Activated CD4-positive, CD25-positive, alpha-beta regulatory T cell treated with anti-CD3 and anti-CD28 coated beads, Interleukin-2, amount 50 U/mL, for 24 hours (primary cell): ENCODE measurements around the gene COL23A1.

Experiments used
- ATAC-seq, 2 donors: fragments of 150-1000 bp; cut with Tn5 transposase; one replicate each; pipeline ENCODE4 v1.10.0; 2021; ENCODE audit warnings: mild to moderate bottlenecking in 1 of 2, moderate library complexity in 1 of 2

COL23A1 gene

GRCh38 chr5:178454821-178455479, 135.2 kb downstream of the COL23A1 start:
- ATAC-seq = no peak

- ATAC-seq = no peak
Observed at GRCh38 chr5:178454303-178454702, 135.9 kb downstream of the COL23A1 start.

GRCh38 chr5:178453224-178453623, 137.0 kb downstream of the COL23A1 start:
- no peak for ATAC-seq

DNA sequence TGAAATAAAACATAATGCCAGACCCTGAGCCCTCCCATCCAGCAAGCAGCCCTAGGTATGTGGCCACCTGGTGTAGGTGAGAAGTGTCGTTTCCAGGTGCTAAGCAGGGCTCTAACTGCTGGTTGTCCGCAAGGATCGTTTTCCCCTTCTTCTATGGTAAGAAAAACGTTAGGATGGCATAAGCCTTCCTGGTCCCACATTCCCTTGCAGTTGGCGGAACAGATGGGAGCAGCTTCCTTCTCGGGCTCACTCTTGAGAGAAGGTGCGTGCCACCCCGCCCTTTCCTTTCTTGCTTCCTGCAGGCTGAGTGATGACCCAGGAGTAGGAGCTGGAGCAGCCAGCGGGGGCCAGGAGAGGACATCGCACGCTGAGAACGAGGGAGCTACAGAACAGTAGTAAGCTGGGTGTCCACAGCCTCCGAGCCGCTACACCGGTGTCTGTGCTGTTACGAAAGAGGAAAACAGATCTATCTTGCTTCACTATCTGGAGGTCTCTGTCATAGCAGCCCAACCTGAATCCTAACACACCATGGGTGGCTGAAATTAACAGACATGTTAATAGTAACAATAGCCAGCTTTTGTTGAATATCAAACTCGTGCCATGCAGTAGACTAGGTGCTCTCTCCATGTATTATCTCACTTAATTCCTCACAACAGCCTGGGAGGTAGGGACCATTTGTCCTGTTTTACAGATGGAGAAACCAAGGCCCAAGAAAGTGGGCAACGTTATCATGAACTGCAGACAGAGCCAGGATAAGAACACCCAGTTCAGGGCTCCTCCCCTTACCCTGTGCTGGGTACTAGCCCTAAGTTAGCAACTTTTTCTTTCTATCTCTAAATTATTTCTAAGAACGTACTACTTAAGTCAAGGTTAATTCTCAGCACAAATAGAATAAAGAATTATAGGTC, 139.8 kb downstream of the COL23A1 start:
- ATAC-seq = no peak

GRCh38 chr5:178449163-178450070, 140.8 kb downstream of the COL23A1 start:
- ATAC-seq = no peak

GRCh38 chr5:178445534-178445933, 144.7 kb downstream of the COL23A1 start:
- ATAC-seq = no peak

GRCh38 chr5:178442405-178443257, 147.6 kb downstream of the COL23A1 start:
- ATAC-seq = no peak

GRCh38 chr5:178441486-178442270, 148.5 kb downstream of the COL23A1 start:
- ATAC-seq = no peak

GRCh38 chr5:178440181-178440580, 150.0 kb downstream of the COL23A1 start:
- no peak for ATAC-seq

- ATAC-seq = no peak
Observed at GRCh38 chr5:178439493-178440180, 150.6 kb downstream of the COL23A1 start.

DNA sequence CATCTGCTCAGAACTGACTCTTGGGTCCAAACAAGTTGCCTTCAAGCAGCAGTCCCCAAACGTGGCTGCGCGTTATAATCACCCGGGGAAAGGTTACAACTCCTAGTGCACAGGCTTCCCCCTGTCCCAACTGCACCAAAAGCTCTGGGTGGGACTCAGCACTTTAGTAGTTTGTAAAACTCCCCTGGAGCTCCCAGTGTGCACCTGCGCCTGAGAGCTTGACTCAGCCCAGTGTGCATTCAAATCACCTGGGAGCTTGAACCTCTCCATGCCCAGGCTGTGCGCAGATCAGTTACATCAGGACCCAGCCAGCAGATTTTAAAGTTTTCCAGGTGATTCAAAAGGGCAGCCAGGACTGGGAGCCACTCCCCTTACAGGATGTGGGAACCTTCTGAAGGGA, 151.4 kb downstream of the COL23A1 start:
- ATAC-seq = no peak

DNA sequence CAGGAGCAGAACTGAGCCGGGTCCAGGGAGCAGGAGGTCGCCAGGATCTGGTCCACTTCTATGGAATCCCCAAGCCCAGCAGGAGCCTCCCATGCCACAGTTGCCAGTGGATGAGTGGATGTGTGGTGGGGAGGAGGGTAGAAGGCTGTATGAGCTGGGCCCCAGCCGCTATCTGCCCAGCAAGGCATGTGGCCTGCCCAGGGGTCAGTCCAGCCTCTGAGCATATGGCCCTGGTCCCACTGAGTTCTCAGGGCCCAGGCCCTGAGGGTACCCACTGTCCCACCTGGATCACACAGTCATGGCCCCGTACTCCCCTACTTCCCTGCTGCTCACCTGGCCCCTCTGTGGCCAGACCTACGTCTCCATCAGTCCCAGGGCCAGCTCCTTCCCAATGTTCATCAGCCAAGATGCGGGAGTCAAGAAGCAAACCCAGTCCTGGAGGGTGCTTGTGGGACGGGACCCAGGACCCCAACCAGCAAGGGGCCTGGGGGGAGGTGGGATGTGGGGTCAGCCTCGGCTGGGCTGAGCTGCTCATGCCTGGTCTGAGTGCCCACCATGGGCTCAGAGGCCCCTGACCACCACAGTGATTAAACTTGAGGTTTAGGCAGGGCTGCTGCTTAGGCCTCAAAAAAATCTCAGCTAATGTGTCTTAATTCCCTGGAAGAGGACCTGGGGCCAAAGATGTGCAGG, 152.7 kb downstream of the COL23A1 start:
- ATAC-seq = no peak

DNA sequence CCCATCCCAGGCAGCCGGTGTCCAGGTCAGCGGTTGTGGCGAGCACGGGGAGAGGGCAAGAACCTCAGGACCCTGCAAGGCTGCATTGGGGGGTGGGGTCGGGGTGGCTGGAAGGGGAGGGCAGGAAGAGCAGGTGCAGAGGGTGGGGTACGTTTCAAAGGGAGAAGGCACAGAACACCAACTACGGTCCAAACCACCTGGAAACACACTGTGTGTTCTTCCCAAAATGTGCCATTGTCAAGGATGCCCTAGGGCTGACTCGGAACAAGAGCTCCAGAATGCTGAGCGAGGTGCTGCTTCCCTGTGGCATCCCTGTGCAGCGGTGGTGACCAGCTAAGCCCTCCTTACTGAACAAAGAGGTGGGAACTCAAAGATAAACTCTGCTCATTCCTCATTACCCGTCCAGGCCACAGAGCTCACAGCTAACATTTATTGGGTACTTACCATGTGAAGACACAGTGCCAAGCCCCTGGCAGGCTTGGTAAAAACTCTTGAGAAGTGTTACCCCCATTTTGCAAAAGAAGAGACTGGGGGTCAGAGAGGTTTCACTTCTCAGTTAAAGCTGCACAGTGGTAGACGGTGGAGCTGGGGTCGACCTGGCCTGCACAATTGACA, 153.8 kb downstream of the COL23A1 start:
- no peak for ATAC-seq

- ATAC-seq = no peak
Observed at GRCh38 chr5:178435321-178436238, 154.6 kb downstream of the COL23A1 start.

- no peak for ATAC-seq
Observed at GRCh38 chr5:178434851-178435250, 155.3 kb downstream of the COL23A1 start.

DNA sequence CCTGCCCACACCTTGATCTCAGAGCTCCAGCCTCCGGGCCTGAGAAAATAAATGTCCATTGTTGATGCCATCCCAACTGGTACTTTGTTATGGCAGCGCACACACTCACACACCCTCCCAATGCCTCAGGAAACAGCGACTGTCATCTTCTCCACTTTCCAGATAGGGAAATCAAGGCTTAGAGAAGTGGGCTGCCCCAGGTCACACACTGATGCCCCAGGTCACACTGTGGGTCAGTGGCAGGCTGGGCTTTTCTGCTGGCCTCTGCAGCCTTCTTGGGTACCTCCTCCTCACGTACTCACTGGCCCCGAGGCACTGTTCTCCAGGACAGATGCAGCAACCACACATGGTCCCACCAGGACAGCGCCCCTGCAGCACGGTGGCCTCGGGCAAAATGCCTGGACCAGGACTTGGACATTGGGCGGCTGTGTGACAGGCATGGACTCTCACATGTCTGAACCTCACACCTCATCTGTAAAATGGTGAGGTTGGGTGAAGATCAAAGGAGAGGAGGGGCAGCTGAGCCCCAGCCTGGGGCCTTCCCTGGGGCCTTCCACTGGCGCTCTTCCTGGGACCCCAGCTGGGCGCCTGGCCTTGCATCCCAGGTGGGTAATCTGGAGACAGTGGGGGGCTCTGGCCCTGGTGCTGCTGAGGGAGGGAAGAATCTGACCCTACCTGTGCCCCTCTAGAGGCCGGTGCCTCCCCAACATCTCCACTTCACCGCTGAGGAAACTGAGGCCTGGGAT, 156.0 kb downstream of the COL23A1 start:
- no peak for ATAC-seq

DNA sequence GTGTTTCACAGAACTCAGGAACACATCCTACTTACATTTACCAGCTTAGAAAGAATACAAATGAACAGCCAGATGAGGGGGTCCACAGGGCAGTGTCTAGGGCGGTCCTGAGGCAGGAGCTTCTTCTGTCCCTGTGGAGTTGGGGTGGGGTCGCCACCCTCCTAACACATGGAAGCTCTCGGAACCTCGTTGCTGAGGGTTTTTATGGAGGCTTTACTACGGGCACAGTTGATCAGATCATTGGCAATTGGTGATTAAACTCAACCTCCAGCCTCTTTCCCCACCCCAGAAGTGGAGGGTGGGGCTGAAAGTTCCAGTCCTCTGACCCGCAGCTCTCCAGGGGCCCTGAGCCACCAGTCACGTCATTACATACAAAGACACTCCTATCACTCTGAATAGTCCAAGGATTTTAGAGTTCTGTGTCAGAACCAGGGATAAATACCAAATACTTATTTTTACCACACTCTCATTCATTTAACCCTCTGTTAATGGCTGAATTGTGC, 156.9 kb downstream of the COL23A1 start:
- ATAC-seq = no peak
